Measurements from ENCODE around the gene TTC21B.
A peak's percentile ranks its signal among the peaks of the same experiment; 100 is the strongest.

TTC21B gene

DNA sequence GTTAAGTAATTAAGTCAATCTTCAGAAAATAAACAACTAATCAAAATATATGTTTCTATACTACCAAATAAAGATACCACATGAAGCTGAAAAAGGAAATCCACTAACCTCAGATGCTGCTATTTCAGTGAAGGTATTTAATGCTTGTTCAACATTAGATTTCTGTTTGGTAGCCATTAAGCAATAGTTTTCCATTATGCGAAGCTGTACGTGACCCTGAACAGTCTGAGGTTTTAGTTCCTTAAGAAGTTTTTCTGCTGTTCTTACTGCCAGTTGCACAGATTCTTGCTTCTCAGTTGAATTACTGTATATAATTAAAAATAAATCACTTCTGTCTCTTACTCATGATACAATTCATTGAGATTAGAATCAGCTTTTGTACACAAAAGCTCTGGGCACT is 65.4 kb downstream of the TTC21B start:
- in situ Hi-C loops (cut with MboI; ENCODE audit: low pct_unique_long_range_greater_than_20kb, low sequenced_read_pairs, unreplicated experiment), result no loop called here
- no peak for DNase-seq (ENCODE audit: low spot score)
- TF ChIP-seq, protein P1, sequence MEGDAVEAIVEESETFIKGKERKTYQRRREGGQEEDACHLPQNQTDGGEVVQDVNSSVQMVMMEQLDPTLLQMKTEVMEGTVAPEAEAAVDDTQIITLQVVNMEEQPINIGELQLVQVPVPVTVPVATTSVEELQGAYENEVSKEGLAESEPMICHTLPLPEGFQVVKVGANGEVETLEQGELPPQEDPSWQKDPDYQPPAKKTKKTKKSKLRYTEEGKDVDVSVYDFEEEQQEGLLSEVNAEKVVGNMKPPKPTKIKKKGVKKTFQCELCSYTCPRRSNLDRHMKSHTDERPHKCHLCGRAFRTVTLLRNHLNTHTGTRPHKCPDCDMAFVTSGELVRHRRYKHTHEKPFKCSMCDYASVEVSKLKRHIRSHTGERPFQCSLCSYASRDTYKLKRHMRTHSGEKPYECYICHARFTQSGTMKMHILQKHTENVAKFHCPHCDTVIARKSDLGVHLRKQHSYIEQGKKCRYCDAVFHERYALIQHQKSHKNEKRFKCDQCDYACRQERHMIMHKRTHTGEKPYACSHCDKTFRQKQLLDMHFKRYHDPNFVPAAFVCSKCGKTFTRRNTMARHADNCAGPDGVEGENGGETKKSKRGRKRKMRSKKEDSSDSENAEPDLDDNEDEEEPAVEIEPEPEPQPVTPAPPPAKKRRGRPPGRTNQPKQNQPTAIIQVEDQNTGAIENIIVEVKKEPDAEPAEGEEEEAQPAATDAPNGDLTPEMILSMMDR (IDR thresholded peaks at IDR 0.05; ENCODE audit: extremely low read depth, insufficient read depth, missing control alignments), result no peak

DNA sequence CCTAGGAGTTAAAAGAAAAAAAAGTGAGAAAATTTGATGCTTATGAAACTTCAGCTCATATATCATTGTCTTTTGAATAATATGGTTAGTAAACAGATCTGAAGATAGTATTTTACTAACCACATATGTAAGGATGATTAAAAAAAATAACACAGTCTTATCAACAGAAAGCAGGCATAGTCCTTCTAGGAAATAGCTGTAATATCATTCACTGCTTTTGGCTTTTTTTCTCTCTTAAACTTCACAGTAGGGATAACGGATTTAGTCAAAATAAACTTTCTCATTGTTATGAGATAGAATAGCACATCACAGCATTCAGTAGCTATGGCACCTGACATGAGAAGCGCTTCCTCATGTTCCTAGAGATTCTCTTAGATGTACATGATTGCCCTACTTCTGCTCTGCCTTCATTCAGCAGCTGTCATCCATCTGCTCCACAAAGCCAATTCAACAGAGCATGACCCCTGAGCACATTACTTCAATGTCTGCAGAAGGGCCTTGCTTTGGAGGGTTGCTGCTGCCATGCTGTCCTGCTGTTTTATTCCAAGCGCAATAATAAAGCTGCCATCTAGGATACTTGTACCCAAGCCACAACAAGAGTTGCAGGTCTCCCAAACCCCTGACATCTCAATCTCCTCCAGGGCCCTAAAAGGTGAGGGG is 67.0 kb downstream of the TTC21B start:
- TF ChIP-seq, protein P1 (IDR thresholded peaks at IDR 0.05; ENCODE audit: extremely low read depth, insufficient read depth, missing control alignments), result no peak
- DNase-seq (ENCODE audit: low spot score), result no peak
- in situ Hi-C loops (cut with MboI; ENCODE audit: low pct_unique_long_range_greater_than_20kb, low sequenced_read_pairs, unreplicated experiment), result no loop called here

DNA sequence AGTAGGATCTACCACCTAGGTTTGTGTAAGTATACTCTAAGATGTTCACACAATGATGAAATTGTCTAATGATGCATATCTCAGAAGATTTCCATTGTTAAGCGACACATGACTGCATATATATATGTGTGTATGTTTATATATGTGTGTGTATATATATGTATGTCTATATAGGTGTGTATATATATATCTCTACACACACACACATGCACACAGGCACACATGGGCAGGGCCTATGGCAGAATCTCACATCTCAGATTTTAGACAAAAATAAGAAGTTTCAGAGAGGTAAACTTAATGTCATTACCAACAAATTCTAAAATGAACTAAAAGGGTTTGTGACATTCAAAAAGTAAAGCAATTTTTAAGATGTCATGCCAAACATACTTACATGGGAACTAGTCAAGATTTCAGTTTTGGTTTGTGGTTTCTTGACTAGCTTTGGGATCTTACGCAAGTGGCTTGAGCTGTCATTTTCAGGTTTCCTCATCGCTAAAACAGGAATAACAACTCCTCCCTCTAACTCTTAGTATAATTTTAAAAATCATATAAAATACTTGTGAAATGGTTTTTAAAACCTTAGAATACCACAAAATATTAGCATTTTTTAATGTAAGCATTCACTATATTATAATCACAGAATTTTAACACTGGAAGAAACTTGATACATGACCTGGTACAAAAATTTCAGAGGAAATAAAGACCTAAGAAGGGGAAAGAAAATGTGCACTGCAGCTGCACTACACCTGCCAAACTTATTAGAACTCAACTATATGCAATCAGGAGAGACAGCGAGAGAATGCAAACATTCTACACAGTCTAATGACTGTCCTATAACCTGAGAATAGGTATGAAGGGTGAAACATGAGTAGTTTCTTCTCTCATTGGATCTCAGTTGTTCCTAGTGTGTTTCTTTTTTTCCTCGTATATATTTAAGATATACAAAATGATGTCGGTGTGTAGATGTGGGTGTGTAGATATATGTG is 75.7 kb downstream of the TTC21B start:
- TF ChIP-seq, protein P1 (IDR thresholded peaks at IDR 0.05; ENCODE audit: extremely low read depth, insufficient read depth, missing control alignments), result no peak
- no peak for DNase-seq (ENCODE audit: low spot score)

DNA sequence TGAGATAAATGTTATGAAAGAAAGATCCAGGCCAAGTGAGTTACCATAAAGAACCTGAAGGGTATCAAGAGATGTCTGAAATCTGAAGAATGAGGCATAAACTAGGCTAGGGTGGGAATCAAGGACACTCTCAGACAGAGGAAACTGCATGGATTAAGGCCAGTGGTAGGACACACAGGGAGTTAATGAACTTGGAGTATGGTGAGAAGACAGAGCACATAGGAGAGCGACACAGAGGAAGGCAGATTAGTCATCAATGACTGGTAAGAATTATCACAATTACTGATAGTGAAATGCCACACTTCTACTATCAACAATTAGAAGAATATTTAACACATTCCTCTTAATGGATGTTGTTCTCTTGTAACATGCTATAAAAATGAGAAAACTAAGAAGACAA is 76.9 kb downstream of the TTC21B start:
- in situ Hi-C loops (cut with MboI; ENCODE audit: low pct_unique_long_range_greater_than_20kb, low sequenced_read_pairs, unreplicated experiment), result loop anchor here (10.0 kb wide), 1 partner anchor 462 kb away; no protein-coding TSS in a partner anchor
- DNase-seq (ENCODE audit: low spot score), result no peak
- TF ChIP-seq, protein P1 (IDR thresholded peaks at IDR 0.05; ENCODE audit: extremely low read depth, insufficient read depth, missing control alignments), result no peak

More for the DNA sequence above, 75.7 kb downstream of the TTC21B start:
- in situ Hi-C loops (cut with MboI; ENCODE audit: low pct_unique_long_range_greater_than_20kb, low sequenced_read_pairs, unreplicated experiment), result loop anchor here (10.0 kb wide), 1 partner anchor 463 kb away; no protein-coding TSS in a partner anchor

DNA sequence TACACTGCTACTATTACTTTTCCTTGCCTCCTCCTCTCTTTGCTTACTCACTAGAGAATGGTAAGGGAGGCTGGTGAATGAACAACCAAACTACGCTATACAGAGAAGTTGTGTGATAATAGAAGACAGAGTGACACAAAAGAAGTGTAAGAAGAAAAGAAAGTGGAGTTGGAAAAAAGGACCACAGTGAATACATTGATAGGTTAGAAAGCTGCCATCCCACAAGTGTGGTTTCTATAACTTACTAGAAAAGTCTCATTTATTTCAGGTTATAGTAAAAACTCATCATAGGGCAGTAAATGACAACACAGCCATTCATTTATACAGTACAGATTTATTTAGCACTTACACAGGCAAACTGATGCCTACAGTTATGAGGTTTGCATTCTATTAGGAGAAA is 77.3 kb downstream of the TTC21B start:
- no peak for DNase-seq (ENCODE audit: low spot score)
- TF ChIP-seq, protein P1 (IDR thresholded peaks at IDR 0.05; ENCODE audit: extremely low read depth, insufficient read depth, missing control alignments), result no peak
- in situ Hi-C loops (cut with MboI; ENCODE audit: low pct_unique_long_range_greater_than_20kb, low sequenced_read_pairs, unreplicated experiment), result loop anchor here (10.0 kb wide), 1 partner anchor 461 kb away; no protein-coding TSS in a partner anchor

DNA sequence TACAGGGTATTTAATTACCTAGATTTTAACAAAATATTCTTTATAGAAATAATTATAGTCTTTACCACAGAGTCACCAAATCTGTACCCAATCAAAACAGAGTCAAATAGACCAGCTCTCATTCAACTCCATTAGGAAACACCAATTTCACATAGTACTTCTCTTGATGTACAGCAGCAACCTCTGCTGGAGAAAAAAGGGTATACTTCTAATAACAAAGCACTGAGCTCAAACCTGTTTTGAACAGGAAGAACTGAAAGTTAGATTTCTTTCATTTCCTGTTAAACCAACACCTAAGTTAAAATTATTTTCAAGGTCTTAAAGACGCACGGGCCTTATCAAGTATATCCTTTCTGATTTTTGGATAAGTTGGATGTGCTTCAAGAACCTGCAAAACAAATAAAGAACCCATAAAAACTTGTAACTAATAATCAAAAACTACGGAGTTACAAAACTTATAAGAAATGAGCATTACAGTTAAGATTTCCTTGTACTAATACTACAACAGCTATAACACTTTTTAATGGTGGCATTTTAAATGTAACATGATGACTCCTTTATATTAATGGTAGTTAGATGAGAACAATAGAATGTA is 79.0 kb downstream of the TTC21B start:
- TF ChIP-seq, protein P1 (IDR thresholded peaks at IDR 0.05; ENCODE audit: extremely low read depth, insufficient read depth, missing control alignments), result peak; percentile 62
- peak; percentile 52 for DNase-seq (ENCODE audit: low spot score)
- in situ Hi-C loops (cut with MboI; ENCODE audit: low pct_unique_long_range_greater_than_20kb, low sequenced_read_pairs, unreplicated experiment), result loop anchor here (10.0 kb wide), 1 partner anchor 460 kb away; no protein-coding TSS in a partner anchor
